Astrocyte (in vitro differentiated cells and primary cell): ENCODE results near the gene MYO5B. TPM values are rescaled to one million over a fixed set of nuclear protein-coding genes. Genes with fewer than 3 reads are reported as not detected.

Source experiments
- DNase-seq: peaks from one replicate; pipeline ENCODE4 v3.0.0-alpha.2; 2010; ENCODE audit warnings: low read depth
- FAIRE-seq: peaks from 2 replicates; lab custom pipeline; 2011; peaks lifted over from hg19 to GRCh38; lab: Jason Lieb, UNC
- H2AFZ ChIP-seq: 2 replicates; pipeline ENCODE4 v1.6.0; 2012; ENCODE audit warnings: low read depth, low read length, inconsistent platforms
- H3K27ac ChIP-seq: 2 replicates; pipeline ENCODE4 v1.5.1; 2011; ENCODE audit warnings: low read depth, low read length, inconsistent platforms
- H3K27me3 ChIP-seq: 2 replicates; pipeline ENCODE4 v1.6.0; 2011; ENCODE audit warnings: low read length, inconsistent platforms; ENCODE audit not compliant: insufficient read depth
- H3K36me3 ChIP-seq: 2 replicates; pipeline ENCODE4 v1.5.1; 2011; ENCODE audit warnings: low read length, inconsistent platforms; ENCODE audit not compliant: insufficient read depth
- H3K4me1 ChIP-seq: 2 replicates; pipeline ENCODE4 v1.5.1; 2011; ENCODE audit warnings: low read length, inconsistent platforms; ENCODE audit not compliant: insufficient read depth
- H3K4me2 ChIP-seq: 2 replicates; pipeline ENCODE4 v1.6.0; 2012; ENCODE audit warnings: low read length, inconsistent platforms
- H3K4me3 ChIP-seq: 2 replicates; pipeline ENCODE4 v1.5.1; 2011; ENCODE audit warnings: low read depth, mild to moderate bottlenecking, low read length, inconsistent platforms; ENCODE audit not compliant: insufficient read depth
- H3K79me2 ChIP-seq: 2 replicates; pipeline ENCODE4 v1.6.0; 2012; ENCODE audit warnings: mild to moderate bottlenecking, low read length, inconsistent platforms; ENCODE audit not compliant: insufficient read depth
- H3K9ac ChIP-seq: 2 replicates; pipeline ENCODE4 v1.6.0; 2012; ENCODE audit warnings: mild to moderate bottlenecking, low read length, inconsistent platforms
- H3K9me3 ChIP-seq: 2 replicates; pipeline ENCODE4 v1.5.1; 2012; ENCODE audit warnings: low read depth, mild to moderate bottlenecking, low read length, inconsistent platforms; ENCODE audit not compliant: insufficient read depth
- H4K20me1 ChIP-seq: 2 replicates; pipeline ENCODE4 v1.6.0; 2012; ENCODE audit warnings: low read length, inconsistent platforms; ENCODE audit not compliant: insufficient read depth
- H3K27ac Mint-ChIP-seq: one replicate; pipeline ENCODE4 v1.8.0; 2021; ENCODE audit warnings: mild to moderate bottlenecking, mixed read lengths; ENCODE audit not compliant: unreplicated experiment
- H3K27me3 Mint-ChIP-seq: one replicate; pipeline ENCODE4 v1.8.0; 2021; ENCODE audit warnings: low read depth, mixed read lengths; ENCODE audit not compliant: unreplicated experiment
- H3K36me3 Mint-ChIP-seq: one replicate; pipeline ENCODE4 v1.8.0; 2021; ENCODE audit warnings: low read depth, mixed read lengths; ENCODE audit not compliant: unreplicated experiment
- H3K4me1 Mint-ChIP-seq: one replicate; pipeline ENCODE4 v1.8.0; 2021; ENCODE audit warnings: low read depth, mixed read lengths; ENCODE audit not compliant: unreplicated experiment
- H3K4me3 Mint-ChIP-seq: one replicate; pipeline ENCODE4 v1.8.0; 2021; ENCODE audit warnings: mild to moderate bottlenecking, moderate library complexity, mixed read lengths; ENCODE audit not compliant: unreplicated experiment
- H3K9me3 Mint-ChIP-seq: one replicate; pipeline ENCODE4 v1.8.0; 2021; ENCODE audit warnings: mild to moderate bottlenecking, mixed read lengths; ENCODE audit not compliant: unreplicated experiment
- EZH2 ChIP-seq: IDR thresholded peaks from 2 replicates; pipeline ENCODE4 v1.6.1; 2012; ENCODE audit warnings: mild to moderate bottlenecking, low read length, inconsistent platforms; ENCODE audit not compliant: insufficient read depth
- total RNA-seq: library from RNA; stranded (reverse); gene quantifications from 2 replicates; pipeline ENCODE4 v1.2.1, GENCODE V29; 2021
- TF ChIP-seq, protein P1 (sequence below): IDR thresholded peaks from 2 replicates; pipeline ENCODE4 v1.5.1; 2011; ENCODE audit warnings: low read depth, mild to moderate bottlenecking, inconsistent platforms, low read length, moderate library complexity; ENCODE audit not compliant: insufficient read depth

MYO5B gene
- total RNA-seq, 1 donor from 2014 or later, result 8.3 TPM

DNA sequence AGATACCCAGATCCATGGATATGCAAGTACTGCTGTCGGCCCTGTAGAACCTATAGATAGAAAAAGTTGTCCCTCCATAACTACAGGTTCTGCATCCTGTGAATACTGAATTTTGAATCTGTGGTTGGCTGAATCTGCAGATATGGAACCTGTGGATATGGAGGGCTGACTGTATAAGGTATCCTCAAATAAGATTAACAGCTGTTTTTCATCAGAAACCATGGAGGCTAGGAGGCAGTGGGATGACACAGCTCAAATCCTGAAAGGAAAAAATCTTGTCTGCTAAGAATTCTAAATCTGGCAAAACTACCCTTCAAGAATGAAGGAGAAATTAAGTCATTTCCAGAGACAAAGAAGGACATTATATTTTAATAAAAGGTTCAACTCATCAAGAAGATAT lies 367.0 kb downstream of the MYO5B start:
- H3K4me3 ChIP-seq, result no peak overlapping the region
- H3K9me3 Mint-ChIP-seq, result peaks cover 4% of the 10 kb centered on the region
- H3K27me3 Mint-ChIP-seq, result no peaks in the 10 kb centered on the region
- H3K36me3 ChIP-seq, result no peaks in the 10 kb centered on the region
- peaks cover 19% of the 10 kb centered on the region for H3K36me3 Mint-ChIP-seq
- FAIRE-seq, result no peak
- no peaks in the 10 kb centered on the region for H3K27me3 ChIP-seq
- no peaks in the 10 kb centered on the region for H3K4me1 ChIP-seq
- H3K4me3 Mint-ChIP-seq, result no peak overlapping the region
- TF ChIP-seq, protein P1, sequence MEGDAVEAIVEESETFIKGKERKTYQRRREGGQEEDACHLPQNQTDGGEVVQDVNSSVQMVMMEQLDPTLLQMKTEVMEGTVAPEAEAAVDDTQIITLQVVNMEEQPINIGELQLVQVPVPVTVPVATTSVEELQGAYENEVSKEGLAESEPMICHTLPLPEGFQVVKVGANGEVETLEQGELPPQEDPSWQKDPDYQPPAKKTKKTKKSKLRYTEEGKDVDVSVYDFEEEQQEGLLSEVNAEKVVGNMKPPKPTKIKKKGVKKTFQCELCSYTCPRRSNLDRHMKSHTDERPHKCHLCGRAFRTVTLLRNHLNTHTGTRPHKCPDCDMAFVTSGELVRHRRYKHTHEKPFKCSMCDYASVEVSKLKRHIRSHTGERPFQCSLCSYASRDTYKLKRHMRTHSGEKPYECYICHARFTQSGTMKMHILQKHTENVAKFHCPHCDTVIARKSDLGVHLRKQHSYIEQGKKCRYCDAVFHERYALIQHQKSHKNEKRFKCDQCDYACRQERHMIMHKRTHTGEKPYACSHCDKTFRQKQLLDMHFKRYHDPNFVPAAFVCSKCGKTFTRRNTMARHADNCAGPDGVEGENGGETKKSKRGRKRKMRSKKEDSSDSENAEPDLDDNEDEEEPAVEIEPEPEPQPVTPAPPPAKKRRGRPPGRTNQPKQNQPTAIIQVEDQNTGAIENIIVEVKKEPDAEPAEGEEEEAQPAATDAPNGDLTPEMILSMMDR, result no peak
- TF ChIP-seq EZH2, result no peak
- H3K9ac ChIP-seq, result no peak overlapping the region
- H3K9me3 ChIP-seq, result no peaks in the 10 kb centered on the region
- H3K79me2 ChIP-seq, result no peaks in the 10 kb centered on the region
- no peaks in the 10 kb centered on the region for H4K20me1 ChIP-seq
- no peak overlapping the region for H3K27ac Mint-ChIP-seq
- no peaks in the 10 kb centered on the region for H3K4me1 Mint-ChIP-seq
- no peak for DNase-seq
- H3K27ac ChIP-seq, result no peak overlapping the region
- no peak overlapping the region for H2AFZ ChIP-seq
- H3K4me2 ChIP-seq, result no peak overlapping the region

DNA sequence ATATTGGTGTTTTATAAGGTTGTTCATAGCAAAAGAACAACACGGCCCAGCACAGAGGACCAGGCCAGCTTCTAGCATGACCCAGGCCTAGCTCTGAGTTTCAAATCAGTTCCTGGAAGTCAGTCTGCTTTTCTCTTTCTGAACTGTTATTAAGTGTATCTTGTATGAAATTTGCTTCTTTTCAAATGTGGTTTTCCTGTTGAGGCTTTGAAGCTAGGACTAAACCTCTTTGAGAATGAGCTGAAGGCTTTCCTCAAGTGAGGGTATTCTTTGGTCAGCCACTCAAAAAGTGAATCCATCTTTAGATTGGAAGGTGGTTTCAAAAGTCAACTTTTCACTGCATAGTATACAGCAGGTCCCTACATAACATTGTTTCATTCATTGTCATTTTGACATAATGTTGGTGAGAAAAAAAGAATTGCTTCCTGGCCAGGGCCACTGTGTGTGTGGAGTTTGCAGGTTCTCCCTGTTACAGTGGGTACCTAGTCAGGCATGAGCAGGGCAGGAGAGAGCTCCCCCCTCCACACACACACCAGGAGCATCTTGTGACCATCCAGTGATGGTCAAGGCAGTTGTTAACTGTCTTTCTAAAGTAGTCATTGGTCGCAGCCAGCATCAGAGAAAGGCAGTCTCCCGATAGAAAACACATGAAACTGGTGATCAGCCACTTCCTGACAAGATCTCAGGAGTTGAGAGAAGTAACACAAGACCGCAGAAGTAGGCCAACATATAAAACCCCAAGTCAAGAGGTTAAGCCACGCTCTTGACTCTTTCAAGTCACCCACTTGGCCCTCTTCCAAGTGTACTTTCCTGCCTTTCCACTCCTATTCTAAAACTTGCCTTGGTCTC lies 374.9 kb downstream of the MYO5B start:
- no peak overlapping the region for H3K27ac ChIP-seq
- Mint-ChIP-seq H3K9me3 (no peaks in the 10 kb centered on the region), H3K36me3 (peaks cover 13% of the 10 kb centered on the region), H3K27ac (no peak overlapping the region), H3K27me3 (no peaks in the 10 kb centered on the region), H3K4me1 (peaks cover 6% of the 10 kb centered on the region), H3K4me3 (no peak overlapping the region)
- no peak overlapping the region for H3K9ac ChIP-seq
- no peaks in the 10 kb centered on the region for H3K4me1 ChIP-seq
- H3K27me3 ChIP-seq, result no peaks in the 10 kb centered on the region
- no peak for TF ChIP-seq EZH2
- TF ChIP-seq, protein P1, result no peak
- no peak overlapping the region for H3K4me2 ChIP-seq
- H3K4me3 ChIP-seq, result no peak overlapping the region
- FAIRE-seq (no peak), DNase-seq (peak; percentile 30)
- H4K20me1 ChIP-seq, result no peaks in the 10 kb centered on the region
- H3K9me3 ChIP-seq, result no peaks in the 10 kb centered on the region
- H2AFZ ChIP-seq, result no peak overlapping the region
- H3K36me3 ChIP-seq, result no peaks in the 10 kb centered on the region
- H3K79me2 ChIP-seq, result peaks cover 2% of the 10 kb centered on the region
